Right renal pelvis (tissue), 4 donors: Measurements from ENCODE around the gene SEC22B. TPM values are rescaled to one million over a fixed set of nuclear protein-coding genes. Genes with fewer than 3 reads are reported as not detected.
"Not testable (repeated sequence)": the region's sequence is repeated elsewhere in the genome, so short reads cannot be mapped to it uniquely, and the experiment has no call there.

Experiments
- DNase-seq, 4 donors: peaks; one replicate each; pipeline ENCODE4 v3.0.0-alpha.2; 2013; ENCODE audit warnings: low read depth in 4 of 4, low spot score in 3 of 4, missing footprints in 1 of 4
- polyA plus RNA-seq, 4 donors: library from polyadenylated mRNA; unstranded; fragments of 120-200 nt; gene quantifications; one replicate each; pipeline ENCODE4 v1.2.1, GENCODE V29; 2013; ENCODE audit not compliant: insufficient read length in 4 of 4

The SEC22B gene
- polyA plus RNA-seq, 4 donors: 36.3 to 46.5 (median 43.8) TPM

- DNase-seq: not testable (repeated sequence)
Measured at GRCh38 chr1:120149420-120150059, 26.8 kb downstream of the SEC22B start.

GRCh38 chr1:120145806-120146205 lies 30.5 kb downstream of the SEC22B start:
- not testable (repeated sequence) for DNase-seq

GRCh38 chr1:120144626-120145025 lies 31.7 kb downstream of the SEC22B start:
- DNase-seq: not testable (repeated sequence)

GRCh38 chr1:120144169-120144568 lies 32.2 kb downstream of the SEC22B start:
- DNase-seq: not testable (repeated sequence)

GRCh38 chr1:120143334-120143733 lies 33.0 kb downstream of the SEC22B start:
- not testable (repeated sequence) for DNase-seq

GRCh38 chr1:120142512-120143263 lies 33.6 kb downstream of the SEC22B start:
- DNase-seq: not testable (repeated sequence)

GRCh38 chr1:120141865-120142264 lies 34.5 kb downstream of the SEC22B start:
- not testable (repeated sequence) for DNase-seq

GRCh38 chr1:120140656-120141265 lies 35.6 kb downstream of the SEC22B start:
- not testable (repeated sequence) for DNase-seq

- DNase-seq: not testable (repeated sequence)
Measured at GRCh38 chr1:120136086-120136485, 40.2 kb downstream of the SEC22B start.

- DNase-seq: not testable (repeated sequence)
Measured at GRCh38 chr1:120133928-120134325, 42.4 kb downstream of the SEC22B start.

GRCh38 chr1:120133228-120133927 lies 42.9 kb downstream of the SEC22B start:
- no peak for DNase-seq

- DNase-seq: not testable (repeated sequence)
Measured at GRCh38 chr1:120132406-120132763, 43.9 kb downstream of the SEC22B start.

- peak in 2 of 4 donors; percentile 41 to 49 for DNase-seq
Measured at GRCh38 chr1:120131611-120132405, 44.5 kb downstream of the SEC22B start.

- not testable (repeated sequence) for DNase-seq
Measured at GRCh38 chr1:120127921-120128320, 48.4 kb downstream of the SEC22B start.

GRCh38 chr1:120126216-120126615 lies 50.1 kb downstream of the SEC22B start:
- not testable (repeated sequence) for DNase-seq

- not testable (repeated sequence) for DNase-seq
Measured at GRCh38 chr1:120124628-120125027, 51.7 kb downstream of the SEC22B start.

- DNase-seq: not testable (repeated sequence)
Measured at GRCh38 chr1:120123813-120124510, 52.4 kb downstream of the SEC22B start.

GRCh38 chr1:120122262-120122893 lies 53.9 kb downstream of the SEC22B start:
- not testable (repeated sequence) for DNase-seq

GRCh38 chr1:120121830-120122229 lies 54.5 kb downstream of the SEC22B start:
- not testable (repeated sequence) for DNase-seq
